Activated T-helper 2 cell treated with anti-CD3 and anti-CD28 coated beads, Interferon-gamma antibody, Interleukin-2, Interleukin-4, amounts not matched to agents 10 μg/mL and 5 μg/mL and 100 μg/mL, durations not matched to agents 14 hours and 24 hours and 36 hours (primary cell): ENCODE results near the gene LYZL6. TPM values are rescaled to one million over a fixed set of nuclear protein-coding genes. Genes with fewer than 3 reads are reported as not detected.
A peak's percentile ranks its signal among the peaks of the same experiment; 100 is the strongest.

ENCODE experiments used
- DNase-seq: peaks from one replicate; pipeline ENCODE4 v3.0.0; 2021; ENCODE audit warnings: low spot score
- H3K27ac Mint-ChIP-seq: one replicate; pipeline ENCODE4 v1.8.0; 2021; ENCODE audit warnings: mixed read lengths
- H3K27me3 Mint-ChIP-seq: one replicate; pipeline ENCODE4 v1.8.0; 2021; ENCODE audit warnings: low read depth, mixed read lengths
- H3K36me3 Mint-ChIP-seq: one replicate; pipeline ENCODE4 v1.8.0; 2021; ENCODE audit warnings: low read depth, mixed read lengths
- H3K4me1 Mint-ChIP-seq: one replicate; pipeline ENCODE4 v1.8.0; 2021; ENCODE audit warnings: low read depth, mixed read lengths
- H3K4me3 Mint-ChIP-seq: one replicate; pipeline ENCODE4 v1.8.0; 2021; ENCODE audit warnings: low read depth, mild to moderate bottlenecking, moderate library complexity, mixed read lengths
- H3K9me3 Mint-ChIP-seq: one replicate; pipeline ENCODE4 v1.8.0; 2021; ENCODE audit warnings: mixed read lengths
- intact Hi-C: fragments of 100-400 bp; cut with micrococcal nuclease; formaldehyde crosslinking; loops from one replicate; pipeline ENCODE4 v1.15.1; 2023
- total RNA-seq: library from RNA; stranded (reverse); gene quantifications from 2 replicates; pipeline ENCODE4 v1.2.3, GENCODE V29; 2022

The LYZL6 gene
- total RNA-seq, 1 donor from 2014 or later, result not detected

GRCh38 chr17:35934760-35935159 lies 8.8 kb downstream of the LYZL6 start:
- Mint-ChIP-seq H3K4me1 (peaks cover 14% of the 10 kb centered on the region), H3K36me3 (no peaks in the 10 kb centered on the region), H3K9me3 (no peaks in the 10 kb centered on the region), H3K4me3 (no peak overlapping the region), H3K27me3 (peaks cover 6% of the 10 kb centered on the region), H3K27ac (no peak overlapping the region)
- intact Hi-C loops, result loop anchor here (5.0 kb wide), 1 partner anchor 52 kb away; the partner anchor contains the start of gene CCL5
- DNase-seq, result no peak

- Mint-ChIP-seq H3K9me3 (no peaks in the 10 kb centered on the region), H3K4me3 (no peak overlapping the region), H3K4me1 (peaks cover 24% of the 10 kb centered on the region), H3K27me3 (peaks cover 5% of the 10 kb centered on the region), H3K27ac (no peak overlapping the region), H3K36me3 (peaks cover 6% of the 10 kb centered on the region)
- DNase-seq, result no peak
- intact Hi-C loops, result loop anchor here (5.0 kb wide), 1 partner anchor 50 kb away; the partner anchor contains the start of gene CCL5
Observed at GRCh38 chr17:35932586-35932985, 10.9 kb downstream of the LYZL6 start.

DNA sequence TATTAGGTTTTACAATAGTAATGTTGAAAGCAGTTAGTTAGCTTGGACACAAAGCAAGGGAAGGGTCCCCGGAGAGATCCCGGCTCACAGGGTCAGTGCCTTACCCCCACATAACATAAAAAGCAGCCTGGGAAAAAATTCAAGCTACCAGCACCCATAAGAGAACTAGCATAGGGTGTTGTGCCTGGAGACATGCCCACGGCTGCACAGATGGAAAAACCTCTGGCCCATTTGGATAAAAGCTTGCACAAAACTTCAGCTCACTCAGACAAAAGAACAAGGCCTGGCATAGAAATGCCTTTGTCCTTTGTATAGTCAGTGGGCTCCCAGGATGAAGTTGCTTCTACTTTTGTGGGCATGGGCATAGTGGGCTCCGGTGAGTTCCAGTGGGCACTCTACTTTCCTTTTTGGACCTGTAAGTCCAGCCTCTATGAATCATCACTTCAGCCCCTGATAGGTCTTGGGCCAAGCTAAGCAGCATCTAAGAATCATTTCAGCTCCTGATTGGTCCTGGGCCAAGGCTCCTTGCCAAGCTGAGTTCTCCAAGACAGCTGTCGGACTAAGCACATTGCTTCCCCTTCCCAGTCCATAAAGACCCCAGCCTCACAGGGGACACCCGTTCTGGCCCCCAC lies 11.6 kb downstream of the LYZL6 start:
- peaks cover 5% of the 10 kb centered on the region for H3K27me3 Mint-ChIP-seq
- peaks cover 25% of the 10 kb centered on the region for H3K4me1 Mint-ChIP-seq
- no peak overlapping the region for H3K4me3 Mint-ChIP-seq
- intact Hi-C loops, result loop anchor here (5.0 kb wide), 1 partner anchor 50 kb away; the partner anchor contains the start of gene CCL5
- no peak overlapping the region for H3K27ac Mint-ChIP-seq
- peaks cover 7% of the 10 kb centered on the region for H3K36me3 Mint-ChIP-seq
- DNase-seq, result no peak
- H3K9me3 Mint-ChIP-seq, result no peaks in the 10 kb centered on the region

GRCh38 chr17:35930211-35931065 lies 13.1 kb downstream of the LYZL6 start, which contains the start of gene RDM1:
TSS of gene RDM1 (minus strand) at chr17:35930773. CDS start at chr17:35930727, 46 bp downstream.
- intact Hi-C loops, result loop anchor here (1.0 to 5.0 kb wide), 2 partner anchors 32 to 48 kb away; partner anchors contain the start of gene CCL5
- peak within 1 kb of the TSS; percentile 84 for H3K27ac Mint-ChIP-seq
- peaks cover 5% of the 10 kb centered on the region for H3K27me3 Mint-ChIP-seq
- DNase-seq, result peak; percentile 89
- H3K36me3 Mint-ChIP-seq, result peaks cover 9% of the 10 kb centered on the region
- H3K9me3 Mint-ChIP-seq, result no peaks in the 10 kb centered on the region
- peak within 1 kb of the TSS; percentile 84 for H3K4me3 Mint-ChIP-seq
- H3K4me1 Mint-ChIP-seq, result peaks cover 25% of the 10 kb centered on the region

- Mint-ChIP-seq H3K4me3 (no peak overlapping the region), H3K9me3 (no peaks in the 10 kb centered on the region), H3K36me3 (peaks cover 26% of the 10 kb centered on the region), H3K27ac (no peak overlapping the region), H3K4me1 (peaks cover 28% of the 10 kb centered on the region), H3K27me3 (no peaks in the 10 kb centered on the region)
- intact Hi-C loops, result no loop called here
- DNase-seq, result no peak
Observed at GRCh38 chr17:35927714-35928113, 15.8 kb downstream of the LYZL6 start.

GRCh38 chr17:35923609-35924114 lies 19.9 kb downstream of the LYZL6 start:
- H3K27ac Mint-ChIP-seq, result no peak overlapping the region
- H3K27me3 Mint-ChIP-seq, result no peaks in the 10 kb centered on the region
- H3K4me1 Mint-ChIP-seq, result peaks cover 32% of the 10 kb centered on the region

DNA sequence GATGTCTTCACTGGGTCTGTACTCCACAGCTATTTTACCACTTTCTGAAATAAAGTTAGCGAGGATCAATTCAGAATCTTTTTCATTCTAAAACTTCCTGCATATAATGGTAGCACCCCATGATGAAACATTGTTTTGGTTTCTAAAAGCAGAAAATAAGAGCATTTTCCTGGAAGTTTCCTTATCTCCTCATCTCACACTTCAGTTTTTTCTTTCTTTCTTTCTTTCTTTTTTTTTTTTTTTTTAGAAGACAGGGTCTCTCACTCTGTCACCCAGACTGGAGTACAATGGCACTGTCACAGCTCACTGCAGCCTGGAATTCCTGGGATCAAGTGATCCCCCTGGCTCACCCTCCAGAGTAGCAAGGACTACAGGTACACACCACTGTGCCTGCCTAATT lies 23.3 kb downstream of the LYZL6 start:
- intact Hi-C loops, result no loop called here
- Mint-ChIP-seq H3K9me3 (no peaks in the 10 kb centered on the region), H3K36me3 (peaks cover 50% of the 10 kb centered on the region), H3K4me1 (peaks cover 26% of the 10 kb centered on the region), H3K4me3 (peak overlapping the region; percentile 15), H3K27me3 (no peaks in the 10 kb centered on the region), H3K27ac (peak overlapping the region; percentile 58)
- DNase-seq, result no peak

More at GRCh38 chr17:35923609-35924114, 19.9 kb downstream of the LYZL6 start:
- no peak for DNase-seq
- no peaks in the 10 kb centered on the region for H3K9me3 Mint-ChIP-seq
- H3K36me3 Mint-ChIP-seq, result peaks cover 44% of the 10 kb centered on the region
- intact Hi-C loops, result no loop called here
- H3K4me3 Mint-ChIP-seq, result no peak overlapping the region

DNA sequence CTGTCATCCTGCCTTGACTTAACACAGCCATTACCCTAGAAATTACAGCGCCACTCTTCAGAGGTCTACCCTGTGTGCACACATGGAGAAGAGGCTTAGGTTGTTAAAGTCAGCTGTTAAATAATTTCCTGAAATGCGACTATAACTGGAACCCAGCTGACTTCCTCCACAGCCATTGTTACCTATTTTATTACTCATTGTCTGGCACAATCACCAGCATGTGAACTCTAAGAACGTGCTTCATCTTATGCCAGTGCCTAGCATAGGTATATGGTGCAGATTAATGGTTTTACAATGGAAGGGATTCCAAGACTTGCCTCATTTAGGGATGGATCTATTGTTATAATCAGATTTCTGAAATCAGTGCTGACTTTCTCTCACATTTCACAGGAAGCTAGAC lies 24.8 kb downstream of the LYZL6 start:
- intact Hi-C loops, result no loop called here

DNA sequence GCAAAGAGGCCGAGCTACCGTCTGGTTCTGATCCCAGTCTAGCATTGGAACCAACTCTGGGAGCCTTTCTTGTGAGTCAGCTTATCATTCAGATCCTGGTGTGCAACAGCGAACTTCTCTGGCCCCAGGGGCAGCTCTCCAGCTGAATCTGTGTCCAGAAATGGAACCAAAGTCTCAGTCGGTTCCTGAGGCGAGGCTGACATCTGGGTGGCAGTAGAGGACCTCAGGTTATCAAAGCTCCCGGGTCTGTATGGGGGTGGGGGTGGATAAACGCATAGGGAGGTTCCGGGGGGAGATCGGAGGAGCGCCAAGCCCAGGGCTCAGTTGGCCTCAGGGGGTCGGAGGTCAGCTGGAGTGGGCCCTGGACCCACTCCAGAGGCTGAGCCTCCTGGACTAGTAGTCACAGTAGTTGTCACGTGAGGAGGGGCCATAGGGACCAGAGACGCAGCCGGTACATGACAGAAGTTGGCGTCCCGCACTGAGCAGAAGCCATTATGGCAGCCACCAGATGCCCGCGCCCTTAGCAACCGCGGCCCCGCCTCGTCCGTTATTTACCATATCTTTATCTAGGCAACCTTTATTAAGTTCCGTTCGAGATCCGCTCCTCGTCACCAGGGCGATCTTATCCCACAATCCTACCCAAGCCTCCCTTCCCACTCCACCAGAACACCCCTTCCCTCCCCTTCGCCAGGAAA lies 25.8 kb downstream of the LYZL6 start:
- Mint-ChIP-seq H3K9me3 (no peaks in the 10 kb centered on the region), H3K4me1 (peaks cover 27% of the 10 kb centered on the region), H3K4me3 (no peak overlapping the region), H3K36me3 (peaks cover 34% of the 10 kb centered on the region), H3K27me3 (no peaks in the 10 kb centered on the region), H3K27ac (no peak overlapping the region)
- no peak for DNase-seq
- intact Hi-C loops, result no loop called here

More for the DNA sequence above, 24.8 kb downstream of the LYZL6 start:
- H3K4me1 Mint-ChIP-seq, result peaks cover 23% of the 10 kb centered on the region
- H3K4me3 Mint-ChIP-seq, result no peak overlapping the region
- H3K9me3 Mint-ChIP-seq, result no peaks in the 10 kb centered on the region
- no peaks in the 10 kb centered on the region for H3K27me3 Mint-ChIP-seq
- peaks cover 41% of the 10 kb centered on the region for H3K36me3 Mint-ChIP-seq
- no peak for DNase-seq
- H3K27ac Mint-ChIP-seq, result no peak overlapping the region

GRCh38 chr17:35915153-35915964 lies 28.2 kb downstream of the LYZL6 start:
- no peak overlapping the region for H3K27ac Mint-ChIP-seq
- no peak overlapping the region for H3K4me3 Mint-ChIP-seq
- no peak for DNase-seq
- intact Hi-C loops, result no loop called here
- peaks cover 17% of the 10 kb centered on the region for H3K4me1 Mint-ChIP-seq
- peaks cover 27% of the 10 kb centered on the region for H3K36me3 Mint-ChIP-seq
- no peaks in the 10 kb centered on the region for H3K9me3 Mint-ChIP-seq
- H3K27me3 Mint-ChIP-seq, result no peaks in the 10 kb centered on the region

DNA sequence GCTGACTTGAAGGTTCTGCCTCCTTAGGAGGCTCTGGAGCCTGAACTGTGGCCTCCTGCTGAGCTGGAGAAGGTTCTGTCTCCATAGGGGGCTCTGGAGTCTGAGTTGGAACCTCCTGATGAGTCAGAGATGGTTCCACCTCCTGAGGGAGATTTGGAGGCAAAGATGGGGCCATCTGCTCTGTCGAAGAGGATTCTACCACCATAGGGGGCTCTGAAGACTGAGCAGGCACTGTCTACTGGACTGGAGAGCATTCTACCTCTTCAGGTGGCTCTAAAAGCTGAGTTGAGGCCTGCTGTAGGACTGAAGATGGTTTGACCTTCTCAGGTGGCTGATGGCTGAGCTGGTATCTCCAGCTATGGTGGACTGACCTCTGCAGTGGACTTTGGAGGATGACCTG lies 29.2 kb downstream of the LYZL6 start:
- no peaks in the 10 kb centered on the region for H3K9me3 Mint-ChIP-seq
- no peak for DNase-seq
- H3K27ac Mint-ChIP-seq, result no peak overlapping the region
- H3K4me1 Mint-ChIP-seq, result peaks cover 7% of the 10 kb centered on the region
- intact Hi-C loops, result no loop called here
- H3K36me3 Mint-ChIP-seq, result peaks cover 18% of the 10 kb centered on the region
- no peaks in the 10 kb centered on the region for H3K27me3 Mint-ChIP-seq
- no peak overlapping the region for H3K4me3 Mint-ChIP-seq

- peaks cover 16% of the 10 kb centered on the region for H3K36me3 Mint-ChIP-seq
- no peak for DNase-seq
- H3K4me1 Mint-ChIP-seq, result peaks cover 6% of the 10 kb centered on the region
- H3K27me3 Mint-ChIP-seq, result no peaks in the 10 kb centered on the region
- H3K9me3 Mint-ChIP-seq, result no peaks in the 10 kb centered on the region
- no peak overlapping the region for H3K4me3 Mint-ChIP-seq
- intact Hi-C loops, result no loop called here
- no peak overlapping the region for H3K27ac Mint-ChIP-seq
Observed at GRCh38 chr17:35913609-35914008, 29.9 kb downstream of the LYZL6 start.
